Endothelial cell of hepatic sinusoid (primary cell): Measurements from ENCODE around the gene MCTP2.

Source experiments
- in situ Hi-C: cut with HindIII; loops from 2 replicates; pipeline ENCODE4 v1.10.0; 2017; ENCODE audit warnings: low sequenced_read_pairs

Gene MCTP2

GRCh38 chr15:94230883-94231722, at the start of gene MCTP2:
MCTP2 (plus strand) TSS chr15:94231561; CDS start chr15:94298266, 66,705 bp downstream.
- in situ Hi-C loops = no loop called here

GRCh38 chr15:94182883-94183282, 48.5 kb upstream of the MCTP2 start:
- in situ Hi-C loops = no loop called here

- in situ Hi-C loops = no loop called here
These were observed 45.7 kb upstream of the MCTP2 start for GRCh38 chr15:94185547-94186236.

- in situ Hi-C loops = no loop called here
These were observed 44.5 kb upstream of the MCTP2 start for GRCh38 chr15:94186770-94187331.

GRCh38 chr15:94193906-94194305, 37.5 kb upstream of the MCTP2 start:
- in situ Hi-C loops = no loop called here

GRCh38 chr15:94196531-94196930, 34.8 kb upstream of the MCTP2 start:
- in situ Hi-C loops = no loop called here

- in situ Hi-C loops = no loop called here
These were observed 32.7 kb upstream of the MCTP2 start for GRCh38 chr15:94198633-94199032.

- in situ Hi-C loops = no loop called here
These were observed 31.6 kb upstream of the MCTP2 start for GRCh38 chr15:94199725-94200124.

GRCh38 chr15:94203306-94203705, 28.1 kb upstream of the MCTP2 start:
- in situ Hi-C loops = no loop called here

- in situ Hi-C loops = no loop called here
These were observed 26.0 kb upstream of the MCTP2 start for GRCh38 chr15:94205366-94205765.

GRCh38 chr15:94206463-94207167, 24.7 kb upstream of the MCTP2 start:
- in situ Hi-C loops = no loop called here

- in situ Hi-C loops = no loop called here
These were observed 19.1 kb upstream of the MCTP2 start for GRCh38 chr15:94212291-94212690.

GRCh38 chr15:94225616-94226015, 5.7 kb upstream of the MCTP2 start:
- in situ Hi-C loops = no loop called here

- in situ Hi-C loops = no loop called here
These were observed 2.8 kb upstream of the MCTP2 start for GRCh38 chr15:94228611-94229010.

- in situ Hi-C loops = no loop called here
These were observed 1.6 kb upstream of the MCTP2 start for GRCh38 chr15:94229591-94230369.

GRCh38 chr15:94230431-94230882, 904 bp upstream of the MCTP2 start:
- in situ Hi-C loops = no loop called here

GRCh38 chr15:94231723-94232468, 535 bp downstream of the MCTP2 start:
- in situ Hi-C loops = no loop called here

- in situ Hi-C loops = no loop called here
These were observed 2.1 kb downstream of the MCTP2 start for GRCh38 chr15:94233441-94233840.

GRCh38 chr15:94234300-94234699, 2.9 kb downstream of the MCTP2 start:
- in situ Hi-C loops = no loop called here

- in situ Hi-C loops = no loop called here
These were observed 3.7 kb downstream of the MCTP2 start for GRCh38 chr15:94235041-94235440.
